Hippocampal formation (tissue), 2 donors: ENCODE measurements around the gene ATG2B.
"Not testable (repeated sequence)": the region's sequence is repeated elsewhere in the genome, so short reads cannot be mapped to it uniquely, and the experiment has no call there.

Source experiments
- DNase-seq, 2 donors: peaks; one replicate each; lab custom pipeline; 2025; lab: John Stamatoyannopoulos, UW

ATG2B gene

DNA sequence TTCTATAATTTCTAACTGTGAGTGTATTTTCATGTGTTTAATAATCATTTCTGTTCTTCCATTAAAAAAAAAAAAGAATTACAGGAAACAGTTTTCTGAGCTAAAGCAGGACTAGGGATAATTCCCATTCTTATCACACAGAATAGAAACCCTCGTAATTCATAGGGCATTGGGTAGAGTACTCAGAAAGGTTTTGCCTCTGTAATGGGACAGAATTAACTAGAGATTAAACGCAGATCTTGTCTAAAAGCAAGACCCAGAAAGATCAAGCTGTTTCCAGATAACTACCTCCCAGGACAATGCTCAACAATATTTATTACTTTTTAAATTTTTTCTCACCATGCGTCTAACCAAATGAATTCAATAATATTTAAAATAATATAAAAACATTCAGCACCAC lies 10.4 kb upstream of the ATG2B start:
- DNase-seq = no peak

GRCh38 chr14:96370528-96370927 lies 7.4 kb upstream of the ATG2B start:
- DNase-seq = no peak

- DNase-seq = no peak
These were observed 5.4 kb upstream of the ATG2B start for GRCh38 chr14:96368534-96368933.

DNA sequence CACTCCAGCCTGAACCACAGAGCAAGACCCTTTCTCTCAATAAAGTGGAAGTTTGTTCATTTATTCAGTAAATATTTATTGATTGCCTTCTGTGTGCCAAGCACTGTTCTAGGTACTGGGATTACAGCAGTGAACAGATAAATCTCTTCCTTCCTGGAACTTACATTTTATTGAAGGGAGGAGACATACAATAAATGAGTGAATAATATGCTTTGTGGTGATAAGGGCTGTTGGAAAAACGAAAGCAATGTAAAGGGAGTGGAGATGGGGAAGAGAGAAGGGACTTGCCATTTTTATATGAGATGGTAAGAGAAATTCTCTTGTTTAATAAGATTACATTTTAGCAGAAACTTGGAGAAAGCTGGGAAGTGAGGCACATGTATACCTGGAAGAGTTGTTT lies 1.8 kb upstream of the ATG2B start:
- DNase-seq = no peak

GRCh38 chr14:96363751-96364336 lies 703 bp upstream of the ATG2B start:
- no peak for DNase-seq

- peak in 1 of 2 donors; percentile 42 for DNase-seq
These were observed 823 bp downstream of the ATG2B start for GRCh38 chr14:96362071-96362964.

GRCh38 chr14:96359959-96360358 lies 3.2 kb downstream of the ATG2B start:
- no peak for DNase-seq

DNA sequence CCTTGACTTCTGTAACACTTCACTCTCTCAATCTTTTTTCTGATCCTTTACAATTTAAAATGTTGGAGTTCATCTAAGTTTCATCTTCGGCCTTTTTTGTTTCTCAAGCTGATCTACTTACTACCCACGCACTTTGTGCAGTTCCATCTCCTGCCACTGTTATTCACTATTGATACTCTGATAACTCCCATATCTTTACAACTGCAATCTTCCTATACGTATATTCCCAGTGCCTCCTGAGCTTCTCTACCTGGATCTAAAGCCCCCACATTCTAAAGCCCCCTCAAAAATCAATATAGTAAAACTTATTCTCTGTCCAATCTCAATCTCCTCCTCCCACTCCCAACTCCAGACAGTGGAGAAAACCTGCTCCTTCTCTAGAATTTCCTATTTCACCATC lies 5.9 kb downstream of the ATG2B start:
- DNase-seq = no peak

- DNase-seq = no peak
These were observed 8.9 kb downstream of the ATG2B start for GRCh38 chr14:96354246-96354645.

DNA sequence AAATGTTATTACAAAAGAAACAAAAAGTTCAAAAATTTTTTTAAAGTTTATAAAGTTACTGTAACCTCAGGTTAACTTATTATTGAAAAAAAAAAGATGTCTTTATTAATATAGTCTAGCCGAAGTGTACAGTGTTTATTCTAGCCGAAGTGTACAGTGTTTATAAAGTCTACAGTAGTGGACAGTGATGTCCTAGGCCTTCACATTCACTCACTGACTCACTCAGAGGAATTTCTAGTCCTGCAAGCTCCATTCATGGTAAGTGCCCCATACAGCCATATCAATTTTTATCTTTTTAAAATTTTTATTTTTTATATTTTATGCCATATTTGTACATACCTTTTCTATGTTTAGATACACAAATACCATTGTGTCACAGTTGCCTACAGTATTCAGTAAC lies 10.4 kb downstream of the ATG2B start:
- DNase-seq = no peak

DNA sequence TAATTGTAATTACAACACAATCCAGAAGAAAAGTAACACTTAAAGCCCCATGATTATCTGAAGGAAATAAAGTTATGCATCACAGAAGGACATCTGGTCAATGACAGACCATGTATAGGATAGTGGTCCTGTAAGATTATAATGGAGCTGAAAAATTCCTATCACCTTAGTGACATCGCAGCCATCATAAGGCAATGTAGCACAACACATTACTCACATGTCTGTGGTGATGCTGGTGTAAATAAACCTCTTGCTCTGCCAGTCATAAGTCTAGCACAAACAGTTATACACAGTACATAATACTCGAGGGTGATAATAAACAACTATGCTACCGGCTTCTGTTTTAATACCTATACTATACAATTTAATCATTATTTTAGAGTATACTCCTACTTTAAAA lies 11.2 kb downstream of the ATG2B start:
- DNase-seq = no peak

GRCh38 chr14:96349286-96350075 lies 13.7 kb downstream of the ATG2B start:
- no peak for DNase-seq

- not testable (repeated sequence) for DNase-seq
These were observed 15.2 kb downstream of the ATG2B start for GRCh38 chr14:96347957-96348356.

DNA sequence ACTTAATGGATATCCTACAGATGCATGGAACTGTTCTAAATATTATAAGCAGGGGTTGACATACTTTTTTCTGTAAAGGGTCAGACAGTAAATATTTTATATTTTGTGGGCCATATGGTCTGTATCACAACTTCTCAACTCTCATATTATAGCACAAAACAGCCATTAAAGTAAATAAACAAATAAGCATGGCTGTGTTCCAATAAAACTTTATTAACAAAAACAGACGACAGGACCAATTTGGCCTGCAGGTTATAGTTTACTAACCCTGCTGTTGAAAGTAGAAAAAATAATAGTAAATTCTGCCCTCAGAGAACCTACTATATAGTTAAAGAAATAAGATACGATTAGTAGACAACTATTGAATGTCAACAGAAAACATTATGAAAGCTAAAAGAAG lies 17.5 kb downstream of the ATG2B start:
- no peak for DNase-seq

- DNase-seq = no peak
These were observed 21.8 kb downstream of the ATG2B start for GRCh38 chr14:96341323-96341722.

DNA sequence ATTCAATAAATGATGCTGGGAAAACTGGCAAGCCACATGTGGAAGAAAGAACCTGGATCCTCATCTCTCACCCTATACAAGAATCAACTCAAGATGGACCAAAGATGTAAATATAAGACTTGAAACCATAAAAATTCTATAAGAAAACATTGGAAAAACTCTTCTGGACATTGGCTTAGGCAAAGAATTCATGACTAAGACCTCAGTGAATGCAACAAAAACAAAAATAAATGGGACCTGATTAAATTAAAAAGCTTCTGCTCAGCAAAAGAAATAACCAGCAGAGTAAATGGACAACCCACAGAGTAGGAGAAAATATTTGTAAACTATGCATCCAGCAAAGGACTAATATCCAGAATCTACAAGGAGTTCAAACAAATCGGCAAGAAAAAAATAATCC lies 24.6 kb downstream of the ATG2B start:
- no peak for DNase-seq

- DNase-seq = no peak
These were observed 38.9 kb downstream of the ATG2B start for GRCh38 chr14:96324219-96324618.

DNA sequence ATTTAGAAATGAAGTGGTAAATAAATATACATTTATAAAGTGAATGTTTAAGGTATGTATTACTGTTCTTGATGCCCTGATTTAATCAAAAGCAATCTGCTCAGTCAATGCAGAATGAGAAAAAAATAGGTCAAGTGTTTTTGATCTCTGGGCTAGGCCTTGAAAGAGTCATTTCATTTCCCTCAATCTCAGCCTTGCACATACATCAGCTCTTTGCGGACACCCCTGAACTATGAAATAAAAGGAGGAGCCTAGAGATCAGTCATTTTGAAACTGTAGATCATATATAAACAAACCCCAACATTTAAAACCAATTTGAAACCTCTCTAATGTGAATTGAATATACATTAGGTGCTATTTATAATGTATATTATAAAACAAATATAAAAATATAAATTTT lies 42.5 kb downstream of the ATG2B start:
- DNase-seq = no peak

GRCh38 chr14:96318836-96319235 lies 44.3 kb downstream of the ATG2B start:
- no peak for DNase-seq

- no peak for DNase-seq
These were observed 47.1 kb downstream of the ATG2B start for GRCh38 chr14:96316087-96316486.

- DNase-seq = no peak
These were observed 52.2 kb downstream of the ATG2B start for GRCh38 chr14:96310906-96311305.

DNA sequence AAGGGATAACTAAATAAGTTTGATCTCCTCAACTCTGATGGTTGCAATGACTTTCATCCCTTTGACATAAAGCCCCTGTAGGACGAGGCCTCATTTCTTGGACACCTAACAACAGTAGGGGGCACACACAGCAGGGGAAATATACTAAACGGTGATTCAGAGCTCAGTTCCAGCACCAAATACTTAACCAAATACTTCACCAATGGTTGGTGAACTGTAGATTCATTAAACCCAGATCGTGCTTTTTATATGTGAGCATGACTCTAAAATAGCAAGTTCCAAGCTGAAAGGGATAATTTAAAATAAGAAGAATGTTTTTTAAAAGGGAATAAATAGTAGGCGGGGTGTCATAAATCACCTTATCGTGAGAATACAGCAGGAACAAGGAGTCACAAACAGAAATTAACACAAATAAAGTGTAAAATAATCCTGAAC lies 53.2 kb downstream of the ATG2B start:
- DNase-seq = no peak
